B cell (primary cell): Measurements from ENCODE around the gene APBB3. TPM values are rescaled to one million over a fixed set of nuclear protein-coding genes. Genes with fewer than 3 reads are reported as not detected.

Experiments
- ATAC-seq: fragments of 200-7000 bp; cut with Tn5 transposase; one replicate; pipeline ENCODE4 v1.10.0; 2021; ENCODE audit warnings: low read depth, mild to moderate bottlenecking, moderate number of reproducible peaks, moderate library complexity
- CTCF ChIA-PET: fragments of 350-600 bp; sonication (Branson Sonifier 250); formaldehyde crosslinking; loops from one replicate; lab custom pipeline; 2021; ENCODE audit warnings: antibody characterized with exemption, inconsistent platforms; lab: Charles Lee
- POLR2A ChIA-PET: fragments of 350-600 bp; sonication (Branson Sonifier 250); formaldehyde crosslinking; loops from one replicate; lab custom pipeline; 2021; ENCODE audit warnings: antibody characterized with exemption; lab: Charles Lee
- DNase-seq: peaks from one replicate; pipeline ENCODE4 v3.0.0; 2013
- H2AFZ ChIP-seq: 2 replicates; pipeline ENCODE4 v1.6.1; 2012; ENCODE audit warnings: mild to moderate bottlenecking, low read depth, low read length; ENCODE audit not compliant: insufficient read depth, poor library complexity, severe bottlenecking
- H3K27ac ChIP-seq, 2 donors: 1 replicate in 1 of 2; 2 replicates in 1 of 2; pipeline ENCODE4 v1.5.1; 2012 to 2013; ENCODE audit warnings: low read length in 2 of 2, mild to moderate bottlenecking in 2 of 2, moderate library complexity in 1 of 2
- H3K27me3 ChIP-seq, 4 experiments: fragments of 200-600 bp in 1 of 4; sonication (generic) in 1 of 4; replicated peaks in 1 of 4; 1 replicate in 2 of 4; 2 replicates in 2 of 4; pipeline versions ENCODE4 v1.6.1 to v1.7.0; 2013 to 2016; ENCODE audit warnings: low read length in 3 of 4, mild to moderate bottlenecking in 2 of 4, mixed read lengths in 1 of 4, moderate library complexity in 1 of 4; ENCODE audit not compliant: insufficient read depth in 4 of 4, control insufficient read depth in 3 of 4; ENCODE audit errors: control extremely low read depth in 1 of 4
- H3K36me3 ChIP-seq, 2 experiments: replicated peaks in 1 of 2; 1 replicate in 1 of 2; 2 replicates in 1 of 2; pipeline versions ENCODE4 v1.6.1 to v1.7.1; 2013; ENCODE audit warnings: low read length in 1 of 2; ENCODE audit not compliant: insufficient read depth in 2 of 2, control insufficient read depth in 1 of 2; ENCODE audit errors: control extremely low read depth in 1 of 2, extremely low read depth in 1 of 2
- H3K4me1 ChIP-seq, 2 donors: fragments of 200-600 bp in 1 of 2; sonication (generic) in 1 of 2; 1 replicate in 1 of 2; 2 replicates in 1 of 2; pipeline versions ENCODE4 v1.5.1 to v1.6.1; 2013 to 2017; ENCODE audit warnings: low read length in 2 of 2; ENCODE audit not compliant: control insufficient read depth in 2 of 2, insufficient read depth in 2 of 2
- H3K4me2 ChIP-seq: replicated peaks from 2 replicates; pipeline ENCODE3; 2012; ENCODE audit warnings: mild to moderate bottlenecking, low read depth, low read length; ENCODE audit not compliant: poor library complexity, severe bottlenecking
- H3K4me3 ChIP-seq, 5 experiments: fragments of 200-600 bp in 1 of 5; sonication (generic) in 1 of 5; 1 replicate in 3 of 5; 2 replicates in 2 of 5; pipeline versions ENCODE4 v1.5.1 to v1.7.0; 2011 to 2016; ENCODE audit warnings: low read length in 4 of 5, mild to moderate bottlenecking in 4 of 5, low read depth in 2 of 5, control low read depth in 1 of 5, moderate library complexity in 1 of 5; ENCODE audit not compliant: insufficient read depth in 1 of 5; ENCODE audit errors: control extremely low read depth in 1 of 5, extremely low read depth in 1 of 5
- H3K79me2 ChIP-seq: fragments of 200-600 bp; sonication (generic); one replicate; pipeline ENCODE4 v1.6.0; 2016; ENCODE audit warnings: low read length; ENCODE audit not compliant: control insufficient read depth, insufficient read depth
- H3K9ac ChIP-seq: fragments of 200-600 bp; sonication (generic); 2 replicates; pipeline ENCODE4 v1.6.1; 2017; ENCODE audit warnings: mild to moderate bottlenecking, low read length, moderate library complexity
- H3K9me3 ChIP-seq, 3 donors: one replicate each; pipeline versions ENCODE4 v1.6.1 to v1.7.1; 2013; ENCODE audit warnings: low read length in 2 of 3; ENCODE audit not compliant: control insufficient read depth in 2 of 3, insufficient read depth in 1 of 3; ENCODE audit errors: control extremely low read depth in 1 of 3
- H4K20me1 ChIP-seq: 2 replicates; pipeline ENCODE4 v1.6.0; 2012; ENCODE audit warnings: mild to moderate bottlenecking, low read length; ENCODE audit not compliant: insufficient read depth, control insufficient read depth, poor library complexity, severe bottlenecking
- H3K27ac Mint-ChIP-seq: one replicate; pipeline ENCODE4 v1.8.0; 2021; ENCODE audit warnings: mixed read lengths
- H3K27me3 Mint-ChIP-seq: one replicate; pipeline ENCODE4 v1.8.0; 2021; ENCODE audit warnings: mixed read lengths
- H3K4me1 Mint-ChIP-seq: one replicate; pipeline ENCODE4 v1.8.0; 2021; ENCODE audit warnings: mixed read lengths
- H3K4me3 Mint-ChIP-seq: one replicate; pipeline ENCODE4 v1.8.0; 2021; ENCODE audit warnings: mixed read lengths
- H3K9me3 Mint-ChIP-seq: one replicate; pipeline ENCODE4 v1.8.0; 2022; ENCODE audit warnings: mixed read lengths; ENCODE audit not compliant: insufficient read depth
- EZH2 ChIP-seq: IDR thresholded peaks from 2 replicates; pipeline ENCODE4 v1.6.1; 2012; ENCODE audit warnings: borderline replicate concordance, low read depth, mild to moderate bottlenecking, moderate library complexity, low read length; ENCODE audit not compliant: insufficient read depth, poor library complexity, severe bottlenecking
- WGBS: methylation state at CpG from one replicate; pipeline ENCODE4 v1.1.5; 2013; ENCODE audit warnings: missing lambda C conversion rate; ENCODE audit not compliant: insufficient coverage; 5-methylcytosine and 5-hydroxymethylcytosine counted together
- intact Hi-C: fragments of 100-400 bp; cut with micrococcal nuclease; formaldehyde crosslinking; loops from one replicate; pipeline ENCODE4 v1.10.0; 2022
- polyA plus RNA-seq: library from polyadenylated mRNA; depleted of rRNA; stranded (reverse); fragments of >200 nt; gene quantifications from 2 replicates; pipeline ENCODE4 v1.2.3, GENCODE V29; 2012
- total RNA-seq, 2 donors: library from RNA; stranded (reverse); fragments of 120-200 nt in 1 of 2; gene quantifications; 1 replicate in 1 of 2; 2 replicates in 1 of 2; pipeline versions ENCODE4 v1.2.3 to v1.2.4, GENCODE V29; 2013 to 2022
- TF ChIP-seq, protein P1 (sequence below): fragments of 200-600 bp; IDR thresholded peaks from one replicate; pipeline ENCODE4 v1.8.0; 2022; ENCODE audit warnings: antibody characterized with exemption, mild to moderate bottlenecking

The APBB3 gene
- total and polyA plus RNA-seq, 2 donors (not counting 1 experiment from before 2014, with no cell fraction given) = 73.9 to 126 TPM

GRCh38 chr5:140556438-140556837, 8.0 kb downstream of the APBB3 start:
- Histone ChIP-seq H3K27ac (peak overlapping the region; percentile 85 to 90), H3K9ac (peak overlapping the region; percentile 90), H2AFZ (peak overlapping the region; percentile 69), H3K4me2 (peak overlapping the region; percentile 78), H3K36me3 (peaks cover 0 to 17% of the 10 kb centered on the region in 2 experiments), H3K9me3 (no peaks in the 10 kb centered on the region), H4K20me1 (peaks cover 4% of the 10 kb centered on the region), H3K4me3 (peak overlapping the region; percentile 62 to 90 (median 78)), H3K79me2 (peaks cover 30% of the 10 kb centered on the region), H3K27me3 (no peaks in the 10 kb centered on the region), H3K4me1 (peaks cover 18 to 28% of the 10 kb centered on the region in 2 donors)
- H3K4me1 Mint-ChIP-seq = peaks cover 47% of the 10 kb centered on the region
- no peaks in the 10 kb centered on the region for H3K27me3 Mint-ChIP-seq
- peak overlapping the region; percentile 94 for H3K4me3 Mint-ChIP-seq
- DNase-seq (no peak), ATAC-seq (no peak)
- H3K9me3 Mint-ChIP-seq = no peaks in the 10 kb centered on the region
- ChIA-PET CTCF (interaction anchor here (0.6 to 1.1 kb wide), 2 partner anchors 8 to 20 kb away, joined by 3 to 5 read pairs; no protein-coding TSS in a partner anchor), POLR2A (interaction anchor here (1.1 to 2.5 kb wide), 2 partner anchors 8 to 144 kb away, joined by 4 to 35 read pairs; partner anchors contain the start of genes EIF4EBP3 and ZMAT2)
- H3K27ac Mint-ChIP-seq = peak overlapping the region; percentile 93
- WGBS = 7% methylated on average over 2 of the region's 6 CpGs
- intact Hi-C loops = loop anchor here (2.0 kb wide), 3 partner anchors 82 to 156 kb away; partner anchors contain the start of genes ANKHD1, TMCO6 and WDR55
- TF ChIP-seq, protein P1, sequence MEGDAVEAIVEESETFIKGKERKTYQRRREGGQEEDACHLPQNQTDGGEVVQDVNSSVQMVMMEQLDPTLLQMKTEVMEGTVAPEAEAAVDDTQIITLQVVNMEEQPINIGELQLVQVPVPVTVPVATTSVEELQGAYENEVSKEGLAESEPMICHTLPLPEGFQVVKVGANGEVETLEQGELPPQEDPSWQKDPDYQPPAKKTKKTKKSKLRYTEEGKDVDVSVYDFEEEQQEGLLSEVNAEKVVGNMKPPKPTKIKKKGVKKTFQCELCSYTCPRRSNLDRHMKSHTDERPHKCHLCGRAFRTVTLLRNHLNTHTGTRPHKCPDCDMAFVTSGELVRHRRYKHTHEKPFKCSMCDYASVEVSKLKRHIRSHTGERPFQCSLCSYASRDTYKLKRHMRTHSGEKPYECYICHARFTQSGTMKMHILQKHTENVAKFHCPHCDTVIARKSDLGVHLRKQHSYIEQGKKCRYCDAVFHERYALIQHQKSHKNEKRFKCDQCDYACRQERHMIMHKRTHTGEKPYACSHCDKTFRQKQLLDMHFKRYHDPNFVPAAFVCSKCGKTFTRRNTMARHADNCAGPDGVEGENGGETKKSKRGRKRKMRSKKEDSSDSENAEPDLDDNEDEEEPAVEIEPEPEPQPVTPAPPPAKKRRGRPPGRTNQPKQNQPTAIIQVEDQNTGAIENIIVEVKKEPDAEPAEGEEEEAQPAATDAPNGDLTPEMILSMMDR = no peak
- no peak for TF ChIP-seq EZH2

- intact Hi-C loops = loop anchor here (2.0 kb wide), 3 partner anchors 83 to 155 kb away; partner anchors contain the start of genes ANKHD1, TMCO6 and WDR55
- Histone ChIP-seq H3K79me2 (peaks cover 30% of the 10 kb centered on the region), H3K4me1 (peaks cover 18 to 28% of the 10 kb centered on the region in 2 donors), H4K20me1 (peaks cover 4% of the 10 kb centered on the region), H3K9ac (peak overlapping the region; percentile 90), H2AFZ (no peak overlapping the region), H3K36me3 (peaks cover 0 to 18% of the 10 kb centered on the region in 2 experiments), H3K4me3 (peak overlapping the region in 3 of 5 experiments; percentile 62 to 78 (median 74)), H3K27me3 (no peaks in the 10 kb centered on the region), H3K9me3 (no peaks in the 10 kb centered on the region), H3K4me2 (peak overlapping the region; percentile 78), H3K27ac (peak overlapping the region in 1 of 2 donors; percentile 90)
- Mint-ChIP-seq H3K27ac (no peak overlapping the region), H3K4me1 (peaks cover 47% of the 10 kb centered on the region), H3K27me3 (no peaks in the 10 kb centered on the region), H3K9me3 (no peaks in the 10 kb centered on the region), H3K4me3 (peak overlapping the region; percentile 94)
- TF ChIP-seq, protein P1 = no peak
- TF ChIP-seq EZH2 = no peak
- ATAC-seq = no peak
- CTCF ChIA-PET = no interaction called here
- WGBS = no CpG with 5 or more reads among the region's 1 CpG
- POLR2A ChIA-PET = no interaction called here
- DNase-seq = no peak
These were observed 8.6 kb downstream of the APBB3 start for GRCh38 chr5:140555747-140556312.
